PC-3 (cell line): ENCODE measurements around the gene HDAC9. TPM values are rescaled to one million over a fixed set of nuclear protein-coding genes. Genes with fewer than 3 reads are reported as not detected.

Source experiments
- ATAC-seq: fragments of 200-7000 bp; cut with Tn5 transposase; 2 replicates; pipeline ENCODE4 v1.9.1; 2020; ENCODE audit warnings: mild to moderate bottlenecking, moderate library complexity
- BruUV-seq: library from RNA; stranded (reverse); fragments of 400-500 nt; replicated peaks from 2 replicates; lab custom pipeline; 2021; lab: Mats Ljungman, UMichigan
- CTCF ChIA-PET: fragments of 300-600 bp; sonication (Branson Sonifier 250); formaldehyde crosslinking; loops from one replicate; lab custom pipeline; 2022; ENCODE audit warnings: antibody characterized with exemption; lab: Charles Lee
- POLR2A ChIA-PET: fragments of 300-600 bp; sonication (Branson Sonifier 250); formaldehyde crosslinking; loops from one replicate; lab custom pipeline; 2022; ENCODE audit warnings: antibody characterized with exemption; ENCODE audit not compliant: unreplicated experiment; lab: Charles Lee
- DNase-seq: peaks from one replicate; pipeline ENCODE4 v3.0.0-alpha.2; 2015
- H2AFZ ChIP-seq: fragments of 300-600 bp; sonication (generic); 2 replicates; pipeline ENCODE4 v1.6.0; 2016; ENCODE audit warnings: antibody characterized with exemption, low read length
- H3F3A ChIP-seq: fragments of 300-600 bp; sonication (generic); one replicate; pipeline ENCODE4 v1.6.0; 2017; ENCODE audit warnings: antibody characterized with exemption, low read length, control low read depth, mild to moderate bottlenecking; ENCODE audit not compliant: unreplicated experiment
- H3K27ac ChIP-seq: fragments of 300-600 bp; sonication (generic); 2 replicates; pipeline ENCODE4 v1.5.1; 2016; ENCODE audit warnings: mild to moderate bottlenecking, low read length
- H3K27me3 ChIP-seq: fragments of 300-600 bp; sonication (generic); 2 replicates; pipeline ENCODE4 v1.6.1; 2016; ENCODE audit warnings: low read length, mixed read lengths
- H3K36me3 ChIP-seq: fragments of 300-600 bp; sonication (generic); 2 replicates; pipeline ENCODE4 v1.6.1; 2016; ENCODE audit warnings: low read depth, mixed run types, low read length, mixed read lengths
- H3K4me1 ChIP-seq: fragments of 300-600 bp; sonication (generic); 2 replicates; pipeline ENCODE4 v1.5.1; 2016; ENCODE audit warnings: low read length; ENCODE audit not compliant: insufficient read depth
- H3K4me2 ChIP-seq: fragments of 300-600 bp; sonication (generic); 2 replicates; pipeline ENCODE4 v1.6.0; 2016; ENCODE audit warnings: low read length
- H3K4me3 ChIP-seq: fragments of 300-600 bp; sonication (generic); 2 replicates; pipeline ENCODE4 v1.5.1; 2016; ENCODE audit warnings: mild to moderate bottlenecking, low read length, mixed read lengths
- H3K79me2 ChIP-seq: fragments of 300-600 bp; sonication (generic); 2 replicates; pipeline ENCODE4 v1.6.1; 2017; ENCODE audit warnings: low read length, mixed read lengths
- H3K9ac ChIP-seq: fragments of 300-600 bp; sonication (generic); 2 replicates; pipeline ENCODE4 v1.6.0; 2016; ENCODE audit warnings: mild to moderate bottlenecking, low read length
- H3K9me2 ChIP-seq: fragments of 300-600 bp; sonication (generic); replicated peaks from 2 replicates; pipeline ENCODE4 v1.6.1; 2016; ENCODE audit warnings: mixed run types, low read length, mixed read lengths
- H3K9me3 ChIP-seq: fragments of 300-600 bp; sonication (generic); 2 replicates; pipeline ENCODE4 v1.6.1; 2016; ENCODE audit warnings: low read length, mixed read lengths
- H4K20me1 ChIP-seq: fragments of 300-600 bp; sonication (generic); 2 replicates; pipeline ENCODE4 v1.6.1; 2016; ENCODE audit warnings: low read length, mixed read lengths
- CTCF ChIP-seq: fragments of 300-600 bp; sonication (generic); conservative IDR thresholded peaks from 2 replicates; pipeline ENCODE4 v1.5.1; 2017; ENCODE audit warnings: antibody characterized with exemption, low read depth, mild to moderate bottlenecking, low read length
- EZH2 ChIP-seq: fragments of 300-600 bp; sonication (generic); IDR thresholded peaks from one replicate; pipeline ENCODE4 v1.6.1; 2017; ENCODE audit warnings: antibody characterized with exemption, mild to moderate bottlenecking, low read length; ENCODE audit not compliant: unreplicated experiment
- EZH2phosphoT487 ChIP-seq: fragments of 300-600 bp; sonication (generic); IDR thresholded peaks from 2 replicates; pipeline ENCODE4 v1.6.1; 2018; ENCODE audit warnings: mild to moderate bottlenecking, antibody characterized with exemption, low read length, borderline replicate concordance
- intact Hi-C: fragments of 100-400 bp; cut with micrococcal nuclease; formaldehyde crosslinking; loops from 2 replicates; pipeline ENCODE4 v1.9.0; 2023
- total RNA-seq: library from RNA; depleted of rRNA; stranded (reverse); fragments of >200 nt; gene quantifications from 2 replicates; pipeline ENCODE4 v1.2.3, GENCODE V29; 2014

HDAC9 gene
- total RNA-seq, 1 experiment from 2014 or later, result 7.8 TPM

- ChIA-PET CTCF (no interaction called here), POLR2A (no interaction called here)
- H3K79me2 ChIP-seq, result no peaks in the 10 kb centered on the region
- no peak overlapping the region for H3K27ac ChIP-seq
- no peaks in the 10 kb centered on the region for H3F3A ChIP-seq
- no peak overlapping the region for H3K4me3 ChIP-seq
- H4K20me1 ChIP-seq, result no peaks in the 10 kb centered on the region
- H3K4me1 ChIP-seq, result no peaks in the 10 kb centered on the region
- ATAC-seq, result no peak
- BruUV-seq, result no TSS peak
- no peaks in the 10 kb centered on the region for H3K9me2 ChIP-seq
- H3K4me2 ChIP-seq, result no peak overlapping the region
- no peaks in the 10 kb centered on the region for H3K36me3 ChIP-seq
- no peak overlapping the region for H2AFZ ChIP-seq
- H3K27me3 ChIP-seq, result no peaks in the 10 kb centered on the region
- H3K9ac ChIP-seq, result no peak overlapping the region
- DNase-seq, result no peak
- intact Hi-C loops, result no loop called here
- no peak for TF ChIP-seq CTCF
- no peak for TF ChIP-seq EZH2phosphoT487
- no peak for TF ChIP-seq EZH2
- H3K9me3 ChIP-seq, result no peaks in the 10 kb centered on the region
These were observed 211.1 kb downstream of the HDAC9 start for GRCh38 chr7:18706670-18707069.

GRCh38 chr7:18708204-18708603, 212.7 kb downstream of the HDAC9 start:
- H3K4me3 ChIP-seq, result no peak overlapping the region
- no peak overlapping the region for H3K4me2 ChIP-seq
- ChIA-PET CTCF (no interaction called here), POLR2A (no interaction called here)
- H3K9me2 ChIP-seq, result no peaks in the 10 kb centered on the region
- no peaks in the 10 kb centered on the region for H3K36me3 ChIP-seq
- ATAC-seq (no peak), DNase-seq (no peak)
- TF ChIP-seq CTCF (no peak), EZH2phosphoT487 (no peak), EZH2 (no peak)
- H3K4me1 ChIP-seq, result no peaks in the 10 kb centered on the region
- H3K27me3 ChIP-seq, result no peaks in the 10 kb centered on the region
- no TSS peak for BruUV-seq
- no peak overlapping the region for H2AFZ ChIP-seq
- H3F3A ChIP-seq, result no peaks in the 10 kb centered on the region
- no peak overlapping the region for H3K9ac ChIP-seq
- no peak overlapping the region for H3K27ac ChIP-seq
- H3K9me3 ChIP-seq, result no peaks in the 10 kb centered on the region
- H4K20me1 ChIP-seq, result no peaks in the 10 kb centered on the region
- intact Hi-C loops, result no loop called here
- H3K79me2 ChIP-seq, result no peaks in the 10 kb centered on the region

GRCh38 chr7:18715988-18716387, 220.4 kb downstream of the HDAC9 start:
- Histone ChIP-seq H3K4me3 (no peak overlapping the region), H2AFZ (no peak overlapping the region), H3K36me3 (no peaks in the 10 kb centered on the region), H3K4me2 (no peak overlapping the region), H3F3A (no peaks in the 10 kb centered on the region), H3K9me3 (no peaks in the 10 kb centered on the region), H4K20me1 (no peaks in the 10 kb centered on the region), H3K4me1 (no peaks in the 10 kb centered on the region), H3K9me2 (no peaks in the 10 kb centered on the region), H3K9ac (no peak overlapping the region), H3K27ac (no peak overlapping the region), H3K27me3 (no peaks in the 10 kb centered on the region), H3K79me2 (no peaks in the 10 kb centered on the region)
- DNase-seq, result no peak
- ChIA-PET CTCF (no interaction called here), POLR2A (no interaction called here)
- ATAC-seq, result no peak
- intact Hi-C loops, result no loop called here
- TF ChIP-seq CTCF, result no peak
- TF ChIP-seq EZH2phosphoT487, result no peak
- TF ChIP-seq EZH2, result no peak
- no TSS peak for BruUV-seq
